K562 (cell line): ENCODE results near the gene PKLR. TPM values are rescaled to one million over a fixed set of nuclear protein-coding genes. Genes with fewer than 3 reads are reported as not detected.
A peak's percentile ranks its signal among the peaks of the same experiment; 100 is the strongest.

Experiments
- CEBPZ ChIP-seq: fragments of 150-350 bp; IDR thresholded peaks from 2 replicates; pipeline ENCODE4 v1.6.1; 2014; ENCODE audit warnings: low read depth, mild to moderate bottlenecking, low read length, borderline replicate concordance
- ELF2 ChIP-seq: fragments of 250-450 bp; sonication (Bioruptor Pico); IDR thresholded peaks from 2 replicates; pipeline ENCODE4 v1.5.0; 2021; ENCODE audit warnings: mild to moderate bottlenecking
- HLTF ChIP-seq: fragments of 450-650 bp; IDR thresholded peaks from 2 replicates; pipeline ENCODE4 v1.6.1; 2016
- IRF9 ChIP-seq: fragments of 450-650 bp; IDR thresholded peaks from 2 replicates; pipeline ENCODE4 v1.6.1; 2016; ENCODE audit warnings: missing biosample characterization, missing genetic modification characterization
- JUNB ChIP-seq: fragments of 450-650 bp; formaldehyde crosslinking; conservative IDR thresholded peaks from 2 replicates; pipeline ENCODE4 v1.4.0; 2020; ENCODE audit warnings: mild to moderate bottlenecking
- MAX ChIP-seq: sonication (generic); formaldehyde crosslinking; IDR thresholded peaks from 2 replicates; pipeline ENCODE4 v1.9.0; 2022; ENCODE audit warnings: mild to moderate bottlenecking, missing genetic modification reagents
- NFIX ChIP-seq: fragments of 250-450 bp; sonication (Bioruptor Pico); IDR thresholded peaks from 2 replicates; pipeline ENCODE4 v1.4.0; 2020; ENCODE audit warnings: low read depth, mild to moderate bottlenecking, moderate library complexity
- NR2F6 ChIP-seq: fragments of 450-650 bp; formaldehyde crosslinking; IDR thresholded peaks from 2 replicates; pipeline ENCODE4 v1.4.0; 2020; ENCODE audit warnings: mild to moderate bottlenecking
- NR4A1 ChIP-seq, 2 experiments: fragments of 250-450 bp in 1 of 2; fragments of 450-650 bp in 1 of 2; sonication (Bioruptor Pico) in 1 of 2; IDR thresholded peaks; 2 replicates each; pipeline versions ENCODE4 v1.4.0 to v1.6.1; 2016 to 2020; ENCODE audit warnings: mild to moderate bottlenecking in 2 of 2, missing compliant biosample characterization in 1 of 2, missing genetic modification characterization in 1 of 2, moderate library complexity in 1 of 2
- TCFL5 ChIP-seq: fragments of 250-450 bp; sonication (Bioruptor Pico); conservative IDR thresholded peaks from 2 replicates; pipeline ENCODE4 v1.6.1; 2021; ENCODE audit warnings: mild to moderate bottlenecking, moderate library complexity, matching md5 sums
- ZKSCAN8 ChIP-seq: fragments of 200-800 bp; sonication (Bioruptor generic); IDR thresholded peaks from 2 replicates; pipeline ENCODE4 v1.6.1; 2016; ENCODE audit warnings: missing genetic modification characterization, missing compliant biosample characterization
- ZNF407 ChIP-seq: fragments of 450-650 bp; IDR thresholded peaks from 2 replicates; pipeline ENCODE4 v1.6.1; 2016; ENCODE audit warnings: low read depth
- polyA plus RNA-seq, 8 experiments: library from polyadenylated mRNA; depleted of rRNA in 4 of 8; stranded (reverse) in 5 of 8; unstranded in 3 of 8; fragments of >200 nt; fragmentation: Nextera tagmentation in 2 of 8; fragmentation: Illumina TruSeq in 1 of 8; extraction: Ambion mirVana in 2 of 8; extraction: Trizol in 1 of 8; gene quantifications; 2 replicates each; pipeline versions ENCODE4 v1.2.1 to v1.2.3, GENCODE V29; 2011 to 2014; ENCODE audit warnings: inconsistent platforms in 1 of 8, missing spikeins in 1 of 8
- total RNA-seq, 7 experiments: library from RNA; depleted of rRNA in 6 of 7; stranded (reverse); fragments of >200 nt in 6 of 7; fragmentation: Illumina TruSeq in 2 of 7; extraction: Trizol in 2 of 7; gene quantifications; 2 replicates each; pipeline versions ENCODE4 v1.2.1 to v1.2.3, GENCODE V29; 2011 to 2021; ENCODE audit warnings: low replicate concordance in 1 of 7
- TF ChIP-seq, protein P1 (sequence below): fragments of 250-450 bp; sonication (Bioruptor Pico); IDR thresholded peaks from 2 replicates; pipeline ENCODE4 v1.5.0; 2021

Gene PKLR
- total and polyA plus RNA-seq, 9 of the 15 experiments (the other 6 are each of a cell fraction or from before 2014, with no cell fraction given): 10.7 to 78.4 (median 38.2) TPM

DNA sequence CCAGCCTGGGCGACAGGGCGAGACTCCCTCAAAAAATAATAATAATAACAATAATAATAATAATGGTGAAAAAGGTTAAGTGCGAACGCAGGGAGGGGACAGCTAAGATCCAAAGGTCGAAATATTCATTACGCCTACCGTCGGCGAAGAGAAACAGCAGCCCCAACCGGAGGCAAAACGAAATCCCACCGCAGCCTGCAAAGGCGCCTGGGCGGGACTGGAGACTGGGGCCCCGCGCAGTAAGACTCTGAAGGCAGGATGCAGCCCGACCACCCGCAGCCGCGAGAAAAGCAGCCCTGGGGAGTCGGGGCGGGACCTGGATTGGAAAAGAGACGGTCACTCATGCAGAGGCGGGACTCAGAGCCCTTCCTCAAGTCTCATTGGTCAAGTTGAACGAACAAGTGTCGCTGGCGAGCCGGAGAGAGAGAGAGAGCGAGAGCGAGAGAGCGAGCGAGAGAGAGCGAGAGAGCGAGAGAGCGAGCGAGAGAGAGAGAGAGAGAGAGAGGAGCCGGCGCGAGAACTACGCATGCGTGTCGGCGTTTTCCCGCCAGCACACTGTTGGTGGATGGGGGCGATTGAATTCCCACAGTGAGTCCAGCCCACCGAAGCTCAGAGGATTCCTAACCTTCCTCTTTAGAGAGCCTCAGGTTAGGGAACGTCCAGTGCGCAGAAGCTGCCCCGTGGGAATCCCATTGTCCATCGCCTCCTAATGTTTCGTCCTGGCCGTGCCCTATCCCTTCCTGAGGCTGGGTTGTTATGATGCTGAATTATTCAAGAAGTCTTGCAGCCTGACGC is 56.7 kb downstream of the PKLR start (continued):
- TF ChIP-seq ZNF407 (peak; percentile 50; the same call in 1 of the 2 replicates), CEBPZ (no peak; the same call in 1 of the 2 replicates), ZKSCAN8 (peak; percentile 5; the same call in 1 of the 2 replicates), ELF2 (CRISPR knock-in tag) (no peak), TCFL5 (CRISPR knock-in tag) (no peak), HLTF (peak; percentile 100), NFIX (no peak), IRF9 (tag) (peak; percentile 85), NR4A1 (CRISPR knock-in tag; IDR thresholded peaks at IDR 0.05) (no peak), NR4A1 (tag; IDR thresholded peaks at IDR 0.05) (peak; percentile 90), MAX (peak; percentile 94), NR2F6 (CRISPR knock-in tag) (peak; percentile 61; the same call in 1 of the 2 replicates), JUNB (CRISPR knock-in tag) (no peak)
- TF ChIP-seq, protein P1, sequence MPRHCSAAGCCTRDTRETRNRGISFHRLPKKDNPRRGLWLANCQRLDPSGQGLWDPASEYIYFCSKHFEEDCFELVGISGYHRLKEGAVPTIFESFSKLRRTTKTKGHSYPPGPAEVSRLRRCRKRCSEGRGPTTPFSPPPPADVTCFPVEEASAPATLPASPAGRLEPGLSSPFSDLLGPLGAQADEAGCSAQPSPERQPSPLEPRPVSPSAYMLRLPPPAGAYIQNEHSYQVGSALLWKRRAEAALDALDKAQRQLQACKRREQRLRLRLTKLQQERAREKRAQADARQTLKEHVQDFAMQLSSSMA (CRISPR knock-in tag): no peak
